Measurements from ENCODE around the gene MYBPH.
A peak's percentile ranks its signal among the peaks of the same experiment; 100 is the strongest.

MYBPH gene

GRCh38 chr1:203127666-203128430 is 47.8 kb downstream of the MYBPH start, which contains the start of gene ADORA1:
Gene ADORA1, plus strand, starts transcription at chr1:203127726. Its CDS starts 1,116 bp downstream, at chr1:203128842.
- DNase-seq, result peak; percentile 78

GRCh38 chr1:203126866-203127665 is 48.6 kb downstream of the MYBPH start:
- no peak for DNase-seq

DNA sequence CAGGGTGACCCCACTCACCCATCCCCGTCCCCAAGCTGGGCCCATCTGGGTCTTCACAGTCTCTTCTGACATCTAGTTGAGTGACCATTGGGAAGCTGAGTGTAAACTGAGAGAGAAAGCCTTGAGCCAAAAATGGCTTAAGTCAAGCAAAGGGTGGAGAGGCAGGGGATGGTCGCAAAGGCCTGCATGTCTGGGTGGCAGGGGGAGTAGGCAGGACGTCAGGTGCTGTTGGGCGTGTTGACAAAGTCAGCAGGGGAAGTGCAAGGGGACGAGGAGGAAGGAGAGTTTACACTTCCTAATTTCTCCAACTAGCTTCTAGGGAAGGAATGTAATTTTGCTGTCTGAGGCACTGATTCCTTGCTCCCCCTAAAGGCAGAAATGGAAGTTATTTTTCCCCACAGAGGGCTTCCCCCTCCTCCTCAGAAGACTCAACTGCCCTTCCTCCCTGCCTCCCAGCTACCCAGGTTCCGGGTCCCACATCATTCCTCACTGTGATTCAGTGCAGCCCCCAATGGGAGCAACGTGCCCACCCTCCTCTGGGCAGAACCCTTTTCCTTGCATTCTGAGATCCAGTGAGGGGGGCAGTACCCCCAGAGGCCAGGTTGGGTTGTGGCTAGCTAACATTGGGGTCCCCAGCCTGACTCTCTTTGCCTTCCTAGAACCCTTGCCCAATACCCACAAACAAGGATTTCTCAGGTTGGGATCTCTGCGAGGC is 49.3 kb downstream of the MYBPH start:
- peak; percentile 43 for DNase-seq

- peak; percentile 30 for DNase-seq
Observed at GRCh38 chr1:203124546-203125317, 50.9 kb downstream of the MYBPH start.

- no peak for DNase-seq
Observed at GRCh38 chr1:203124011-203124410, 51.6 kb downstream of the MYBPH start.

DNA sequence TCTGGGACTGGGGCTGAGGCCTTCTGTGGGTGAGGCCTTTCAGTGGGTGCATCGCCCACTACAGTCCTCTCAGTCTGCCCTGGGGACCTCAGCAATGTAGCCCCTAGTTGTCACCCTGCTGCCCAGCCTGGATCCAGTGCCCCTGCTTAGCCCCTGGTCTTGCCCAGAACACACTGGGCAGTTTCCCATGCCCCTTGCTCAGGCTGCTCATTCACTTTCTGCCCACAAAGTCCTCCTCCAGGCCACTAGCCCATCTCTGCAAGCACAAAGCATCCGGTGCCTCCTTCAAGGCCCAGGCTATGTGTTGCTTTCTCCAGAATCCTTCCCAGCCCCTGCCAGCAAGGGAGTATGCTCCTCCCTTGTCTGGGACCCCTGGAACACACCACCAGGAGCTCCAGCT is 53.5 kb downstream of the MYBPH start:
- no peak for DNase-seq

DNA sequence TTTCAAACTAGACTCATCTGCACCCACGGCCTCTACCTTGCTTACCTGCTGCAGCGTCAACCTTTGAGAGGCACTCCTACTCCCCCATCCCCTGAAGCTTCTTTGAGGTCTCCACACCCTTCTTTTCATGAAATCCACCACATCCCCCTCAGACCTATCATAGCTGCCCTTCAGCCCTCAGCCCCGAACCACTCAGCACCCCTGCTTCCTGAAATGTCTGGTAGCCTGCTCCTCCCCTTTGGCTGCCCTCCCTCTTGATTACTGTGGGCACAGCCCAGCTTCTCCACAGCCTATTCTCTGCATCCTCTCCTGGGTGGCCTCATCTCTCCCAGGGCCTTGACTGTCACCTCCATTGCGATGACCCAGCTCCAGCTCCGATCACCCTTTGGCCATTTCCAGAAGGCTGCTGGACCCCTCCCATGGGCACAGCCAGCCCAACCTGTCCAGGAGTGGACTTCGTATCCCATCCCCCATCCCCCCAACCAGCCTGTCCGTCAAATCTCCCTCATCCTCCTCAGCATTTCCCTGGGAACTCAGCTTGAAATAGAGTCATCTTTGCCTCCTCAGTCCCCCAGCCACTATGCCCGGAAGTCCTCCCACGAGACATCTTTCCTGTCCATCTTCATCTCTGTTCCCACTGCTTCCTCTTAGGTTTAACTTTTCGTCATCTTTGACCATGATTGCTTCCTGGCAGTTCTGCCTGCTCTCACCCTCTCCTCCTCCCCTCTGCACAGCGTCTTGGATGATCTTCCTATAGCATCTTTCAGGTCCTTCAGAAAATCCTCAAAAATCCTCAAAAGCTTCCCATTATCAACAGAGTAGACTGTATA is 54.2 kb downstream of the MYBPH start:
- no peak for DNase-seq

- DNase-seq, result no peak
Observed at GRCh38 chr1:203120325-203121153, 55.1 kb downstream of the MYBPH start.
